Activated CD8-positive, alpha-beta T cell treated with anti-CD3 and anti-CD28 coated beads, Interleukin-2, amount 10 ng/mL, durations not matched to agents 7 days and 5 days (primary cell): ENCODE measurements around the gene UCK1. TPM values are rescaled to one million over a fixed set of nuclear protein-coding genes. Genes with fewer than 3 reads are reported as not detected.

Source experiments
- ATAC-seq: fragments of 150-1000 bp; cut with Tn5 transposase; one replicate; pipeline ENCODE4 v1.10.0; 2021; ENCODE audit warnings: moderate library complexity
- CTCF ChIA-PET: fragments of 350-600 bp; sonication (Branson Sonifier 250); formaldehyde crosslinking; loops from one replicate; lab custom pipeline; 2021; ENCODE audit warnings: antibody characterized with exemption; lab: Charles Lee
- POLR2A ChIA-PET: fragments of 350-600 bp; sonication (Branson Sonifier 250); formaldehyde crosslinking; loops from one replicate; lab custom pipeline; 2021; ENCODE audit warnings: antibody characterized with exemption; lab: Charles Lee
- DNase-seq: peaks from one replicate; pipeline ENCODE4 v3.0.0-alpha.2; 2020
- H3K27ac Mint-ChIP-seq: one replicate; pipeline ENCODE4 v1.8.0; 2021; ENCODE audit warnings: mild to moderate bottlenecking, mixed read lengths
- H3K27me3 Mint-ChIP-seq: one replicate; pipeline ENCODE4 v1.8.0; 2021; ENCODE audit warnings: low read depth, mixed read lengths
- H3K36me3 Mint-ChIP-seq: one replicate; pipeline ENCODE4 v1.8.0; 2021; ENCODE audit warnings: low read depth, mixed read lengths
- H3K4me1 Mint-ChIP-seq: one replicate; pipeline ENCODE4 v1.8.0; 2021; ENCODE audit warnings: low read depth, mixed read lengths
- H3K4me3 Mint-ChIP-seq: one replicate; pipeline ENCODE4 v1.8.0; 2021; ENCODE audit warnings: mild to moderate bottlenecking, mixed read lengths
- H3K9me3 Mint-ChIP-seq: one replicate; pipeline ENCODE4 v1.8.0; 2022; ENCODE audit warnings: mixed read lengths; ENCODE audit not compliant: insufficient read depth
- total RNA-seq, 2 experiments: library from RNA; stranded (reverse); gene quantifications; one replicate each; pipeline ENCODE4 v1.2.3, GENCODE V29; 2021

The UCK1 gene
- total RNA-seq, 2 experiments from 2014 or later, result 35.8 to 36.6 TPM

GRCh38 chr9:131528886-131529505 lies 2.1 kb downstream of the UCK1 start:
- H3K4me1 Mint-ChIP-seq, result peaks cover 16% of the 10 kb centered on the region
- H3K4me3 Mint-ChIP-seq, result peak overlapping the region; percentile 81
- ChIA-PET CTCF (no interaction called here), POLR2A (no interaction called here)
- no peaks in the 10 kb centered on the region for H3K9me3 Mint-ChIP-seq
- H3K27me3 Mint-ChIP-seq, result no peaks in the 10 kb centered on the region
- H3K27ac Mint-ChIP-seq, result no peak overlapping the region
- H3K36me3 Mint-ChIP-seq, result peaks cover 42% of the 10 kb centered on the region
- DNase-seq (no peak), ATAC-seq (no peak)

- H3K4me1 Mint-ChIP-seq, result peaks cover 16% of the 10 kb centered on the region
- no peaks in the 10 kb centered on the region for H3K27me3 Mint-ChIP-seq
- peaks cover 47% of the 10 kb centered on the region for H3K36me3 Mint-ChIP-seq
- no peaks in the 10 kb centered on the region for H3K9me3 Mint-ChIP-seq
- H3K27ac Mint-ChIP-seq, result no peak overlapping the region
- ATAC-seq, result no peak
- DNase-seq, result no peak
- POLR2A ChIA-PET, result interaction anchor here (0.6 kb wide), 1 partner anchor 227 kb away, joined by 3 read pairs; no protein-coding TSS in a partner anchor
- CTCF ChIA-PET, result no interaction called here
- peak overlapping the region; percentile 43 for H3K4me3 Mint-ChIP-seq
Observed at GRCh38 chr9:131528186-131528585, 2.9 kb downstream of the UCK1 start.

DNA sequence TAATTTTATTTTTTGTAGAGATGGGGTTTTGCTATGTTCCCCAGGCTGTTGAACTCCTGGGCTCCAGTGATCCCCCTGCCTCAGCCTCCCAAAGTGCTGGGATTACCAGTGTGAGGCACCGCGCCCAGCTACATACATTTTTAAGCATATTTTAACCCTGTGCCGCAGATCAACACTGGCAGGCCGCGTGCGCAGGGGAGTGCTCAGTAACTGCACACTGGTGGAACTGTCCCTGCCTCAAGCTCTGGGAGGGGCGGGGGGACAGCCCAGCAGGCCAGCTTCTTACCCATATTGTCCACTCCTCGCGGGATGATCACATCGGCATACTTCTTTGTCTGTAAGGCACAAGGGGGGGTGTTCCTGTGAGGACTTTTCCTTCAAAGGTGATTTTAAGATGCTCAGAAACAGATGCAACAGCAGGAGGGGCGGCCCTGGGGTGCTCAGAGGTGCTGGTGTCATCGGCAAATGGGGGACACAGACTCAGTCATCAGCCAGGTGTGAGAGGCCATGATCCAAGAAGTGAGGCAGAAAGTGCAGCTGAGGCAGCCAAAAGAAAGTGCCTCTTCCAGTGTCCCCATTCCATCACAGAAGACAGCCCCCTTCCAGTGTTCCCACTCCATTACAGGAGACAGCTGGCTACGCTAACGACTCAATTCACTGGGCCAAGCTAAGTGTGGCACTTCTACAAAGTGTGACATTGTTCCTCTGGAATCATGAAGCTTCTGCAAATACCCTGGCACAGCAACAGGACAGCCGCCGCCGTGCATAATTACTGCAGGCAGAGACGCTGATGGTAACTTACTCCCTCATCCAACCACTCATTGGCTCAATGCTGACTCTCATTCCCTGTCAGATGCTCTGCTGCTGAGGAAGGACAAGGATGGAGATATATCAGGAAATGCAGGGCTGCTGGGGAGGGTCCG lies 5.2 kb downstream of the UCK1 start:
- H3K4me3 Mint-ChIP-seq, result no peak overlapping the region
- H3K27me3 Mint-ChIP-seq, result no peaks in the 10 kb centered on the region
- peaks cover 56% of the 10 kb centered on the region for H3K36me3 Mint-ChIP-seq
- ChIA-PET CTCF (no interaction called here), POLR2A (no interaction called here)
- no peak overlapping the region for H3K27ac Mint-ChIP-seq
- DNase-seq (no peak), ATAC-seq (no peak)
- no peaks in the 10 kb centered on the region for H3K9me3 Mint-ChIP-seq
- H3K4me1 Mint-ChIP-seq, result peaks cover 12% of the 10 kb centered on the region

DNA sequence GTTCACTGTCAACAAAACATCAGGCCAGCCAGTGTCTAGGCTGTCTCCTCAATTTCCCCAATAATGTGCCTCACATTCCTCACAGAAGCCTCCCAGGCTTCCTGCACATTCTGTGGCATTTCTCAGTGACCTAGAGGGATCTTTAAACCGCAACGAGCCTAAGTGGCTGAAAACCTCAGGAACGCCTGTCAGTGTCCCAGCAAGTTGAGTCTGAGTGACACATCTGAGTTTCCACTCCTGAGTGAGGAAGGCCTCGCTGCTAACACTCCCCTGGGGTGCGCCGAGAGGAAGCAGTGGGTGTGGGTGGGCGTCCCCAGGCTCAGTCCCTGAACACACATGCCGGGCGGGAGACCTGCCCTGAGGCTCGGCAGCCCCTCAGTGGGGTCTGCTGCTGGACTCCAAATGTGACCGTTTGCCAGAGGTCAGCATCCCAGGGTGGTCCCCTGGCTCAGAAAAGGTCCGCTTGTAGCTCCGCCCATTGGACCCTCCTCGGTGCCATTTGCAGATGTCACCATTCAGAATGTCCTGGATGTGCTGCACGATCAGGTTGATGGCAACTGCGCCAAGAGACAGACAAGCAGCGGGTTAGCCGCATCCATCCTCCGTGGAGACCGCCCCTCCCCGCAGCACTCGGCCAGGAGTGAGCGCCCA lies 6.3 kb downstream of the UCK1 start:
- no peak for ATAC-seq
- no peak overlapping the region for H3K27ac Mint-ChIP-seq

GRCh38 chr9:131523451-131524435 lies 7.3 kb downstream of the UCK1 start:
- Mint-ChIP-seq H3K36me3 (peaks cover 61% of the 10 kb centered on the region), H3K4me1 (no peaks in the 10 kb centered on the region), H3K27ac (no peak overlapping the region), H3K27me3 (no peaks in the 10 kb centered on the region), H3K4me3 (no peak overlapping the region), H3K9me3 (no peaks in the 10 kb centered on the region)
- ChIA-PET POLR2A (no interaction called here), CTCF (no interaction called here)
- ATAC-seq (no peak), DNase-seq (no peak)

More for the DNA sequence above, 6.3 kb downstream of the UCK1 start:
- peaks cover 5% of the 10 kb centered on the region for H3K4me1 Mint-ChIP-seq
- POLR2A ChIA-PET, result no interaction called here
- CTCF ChIA-PET, result no interaction called here
- no peaks in the 10 kb centered on the region for H3K27me3 Mint-ChIP-seq
- no peak overlapping the region for H3K4me3 Mint-ChIP-seq
- no peak for DNase-seq
- no peaks in the 10 kb centered on the region for H3K9me3 Mint-ChIP-seq
- peaks cover 60% of the 10 kb centered on the region for H3K36me3 Mint-ChIP-seq

DNA sequence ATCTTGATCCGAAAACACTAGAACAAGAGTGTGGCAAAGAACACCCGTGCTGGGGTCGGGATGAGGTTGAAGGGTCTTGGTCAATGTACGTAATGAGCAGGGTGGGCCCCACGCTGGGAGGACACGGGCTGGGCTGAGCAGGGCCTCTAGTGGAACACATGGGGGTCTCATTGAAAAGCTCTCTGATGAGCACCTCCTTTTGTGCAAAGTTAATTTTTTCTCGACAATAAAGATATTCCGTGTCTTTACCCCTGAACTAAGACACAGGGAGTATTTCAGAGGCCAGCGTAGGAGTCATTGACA lies 8.0 kb downstream of the UCK1 start:
- Mint-ChIP-seq H3K4me1 (no peaks in the 10 kb centered on the region), H3K27ac (no peak overlapping the region), H3K27me3 (no peaks in the 10 kb centered on the region), H3K9me3 (no peaks in the 10 kb centered on the region), H3K36me3 (peaks cover 59% of the 10 kb centered on the region), H3K4me3 (no peak overlapping the region)
- ATAC-seq, result no peak
- POLR2A ChIA-PET, result no interaction called here
- DNase-seq, result no peak
- CTCF ChIA-PET, result no interaction called here

GRCh38 chr9:131522257-131523085 lies 8.6 kb downstream of the UCK1 start:
- Mint-ChIP-seq H3K27me3 (no peaks in the 10 kb centered on the region), H3K27ac (no peak overlapping the region), H3K9me3 (no peaks in the 10 kb centered on the region), H3K36me3 (peaks cover 64% of the 10 kb centered on the region), H3K4me1 (no peaks in the 10 kb centered on the region), H3K4me3 (no peak overlapping the region)
- ChIA-PET CTCF (no interaction called here), POLR2A (no interaction called here)
- ATAC-seq (no peak), DNase-seq (no peak)

DNA sequence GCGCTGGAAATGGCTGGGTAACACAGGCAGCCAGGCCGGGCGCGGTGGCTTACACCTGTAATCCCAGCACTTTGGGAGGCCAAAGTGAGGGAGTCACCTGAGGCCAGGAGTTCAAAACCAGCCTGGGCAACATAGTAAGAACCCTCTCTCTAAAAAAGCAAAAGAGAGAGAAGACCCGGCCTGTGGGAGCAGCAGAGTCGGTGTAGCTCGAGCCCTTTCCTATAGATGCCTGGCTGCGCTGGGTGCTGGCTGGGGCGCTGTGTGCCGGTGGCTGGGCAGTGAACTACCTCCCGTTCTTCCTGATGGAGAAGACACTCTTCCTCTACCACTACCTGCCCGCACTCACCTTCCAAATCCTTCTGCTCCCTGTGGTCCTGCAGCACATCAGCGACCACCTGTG lies 9.2 kb downstream of the UCK1 start:
- Mint-ChIP-seq H3K36me3 (peaks cover 63% of the 10 kb centered on the region), H3K9me3 (no peaks in the 10 kb centered on the region), H3K27me3 (no peaks in the 10 kb centered on the region), H3K4me3 (no peak overlapping the region), H3K27ac (no peak overlapping the region), H3K4me1 (no peaks in the 10 kb centered on the region)
- no peak for ATAC-seq
- ChIA-PET POLR2A (no interaction called here), CTCF (no interaction called here)
- DNase-seq, result no peak

- ChIA-PET POLR2A (no interaction called here), CTCF (no interaction called here)
- no peak for ATAC-seq
- H3K4me3 Mint-ChIP-seq, result no peak overlapping the region
- peaks cover 57% of the 10 kb centered on the region for H3K36me3 Mint-ChIP-seq
- no peaks in the 10 kb centered on the region for H3K9me3 Mint-ChIP-seq
- H3K4me1 Mint-ChIP-seq, result no peaks in the 10 kb centered on the region
- DNase-seq, result no peak
- no peaks in the 10 kb centered on the region for H3K27me3 Mint-ChIP-seq
- H3K27ac Mint-ChIP-seq, result no peak overlapping the region
Observed at GRCh38 chr9:131521203-131521602, 9.9 kb downstream of the UCK1 start.

GRCh38 chr9:131520503-131520902 lies 10.6 kb downstream of the UCK1 start:
- Mint-ChIP-seq H3K9me3 (no peaks in the 10 kb centered on the region), H3K4me3 (no peak overlapping the region), H3K27ac (no peak overlapping the region), H3K27me3 (no peaks in the 10 kb centered on the region), H3K36me3 (peaks cover 51% of the 10 kb centered on the region), H3K4me1 (no peaks in the 10 kb centered on the region)
- ATAC-seq (no peak), DNase-seq (no peak)
- POLR2A ChIA-PET, result interaction anchor here (1.0 kb wide), 1 partner anchor 36 kb away, joined by 3 read pairs; no protein-coding TSS in a partner anchor
- CTCF ChIA-PET, result no interaction called here

DNA sequence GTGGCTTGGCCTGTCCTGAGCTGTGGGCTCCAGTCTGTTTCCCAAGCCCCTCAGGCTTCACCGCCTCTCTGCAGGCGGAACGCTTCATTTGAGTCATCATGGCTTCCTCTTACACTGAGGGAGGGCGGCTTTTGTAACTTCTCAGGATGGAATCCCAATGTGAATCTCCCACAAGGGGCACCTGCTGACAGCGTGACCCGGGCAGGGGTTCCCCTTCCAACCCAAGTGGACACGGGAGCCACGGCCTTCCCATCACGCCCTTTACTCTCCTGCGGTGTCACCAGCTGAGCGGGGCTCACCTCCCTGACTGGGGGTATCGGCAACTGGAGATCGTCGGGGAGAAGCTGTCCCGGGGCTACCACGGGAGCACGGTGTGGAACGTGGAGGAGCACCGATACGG lies 12.5 kb downstream of the UCK1 start:
- DNase-seq (no peak), ATAC-seq (no peak)
- no peaks in the 10 kb centered on the region for H3K4me1 Mint-ChIP-seq
- H3K27ac Mint-ChIP-seq, result no peak overlapping the region
- no peaks in the 10 kb centered on the region for H3K9me3 Mint-ChIP-seq
- H3K27me3 Mint-ChIP-seq, result no peaks in the 10 kb centered on the region
- POLR2A ChIA-PET, result no interaction called here
- CTCF ChIA-PET, result no interaction called here
- H3K4me3 Mint-ChIP-seq, result no peak overlapping the region
- H3K36me3 Mint-ChIP-seq, result peaks cover 43% of the 10 kb centered on the region
